Measurements from ENCODE around the gene PLPP3.

DNA sequence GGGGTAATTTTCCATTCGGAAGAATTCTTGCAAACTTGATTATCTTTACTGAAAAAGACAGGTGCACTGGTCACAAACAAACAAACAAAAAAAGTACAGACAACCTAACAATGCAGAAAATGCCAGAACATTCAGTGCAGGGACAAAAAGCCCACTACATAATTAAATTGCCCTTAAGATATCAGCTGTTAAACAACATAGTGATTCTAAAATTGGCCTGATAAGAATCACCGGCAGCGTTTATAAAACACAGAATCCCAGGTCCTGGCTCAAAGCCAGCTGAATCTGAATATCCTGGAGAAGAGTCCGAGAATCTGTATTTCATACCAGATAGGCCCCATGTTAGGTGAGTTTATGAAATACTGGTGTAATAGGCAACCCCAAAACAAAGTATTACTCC is 6.1 kb downstream of the PLPP3 start:
- TF ChIP-seq POLR2A (IDR thresholded peaks at IDR 0.05) = no peak
- TF ChIP-seq CTCF (IDR thresholded peaks at IDR 0.05) = no peak

Data from testis (tissue), 2 donors.